Brain pericyte (primary cell): ENCODE measurements around the gene CELA3B.
"Not testable (repeated sequence)": the region's sequence is repeated elsewhere in the genome, so short reads cannot be mapped to it uniquely, and the experiment has no call there.

Experiments used
- DNase-seq: peaks from one replicate; pipeline ENCODE4 v3.0.0-alpha.2; 2012; ENCODE audit warnings: low read depth, low spot score

CELA3B gene

DNA sequence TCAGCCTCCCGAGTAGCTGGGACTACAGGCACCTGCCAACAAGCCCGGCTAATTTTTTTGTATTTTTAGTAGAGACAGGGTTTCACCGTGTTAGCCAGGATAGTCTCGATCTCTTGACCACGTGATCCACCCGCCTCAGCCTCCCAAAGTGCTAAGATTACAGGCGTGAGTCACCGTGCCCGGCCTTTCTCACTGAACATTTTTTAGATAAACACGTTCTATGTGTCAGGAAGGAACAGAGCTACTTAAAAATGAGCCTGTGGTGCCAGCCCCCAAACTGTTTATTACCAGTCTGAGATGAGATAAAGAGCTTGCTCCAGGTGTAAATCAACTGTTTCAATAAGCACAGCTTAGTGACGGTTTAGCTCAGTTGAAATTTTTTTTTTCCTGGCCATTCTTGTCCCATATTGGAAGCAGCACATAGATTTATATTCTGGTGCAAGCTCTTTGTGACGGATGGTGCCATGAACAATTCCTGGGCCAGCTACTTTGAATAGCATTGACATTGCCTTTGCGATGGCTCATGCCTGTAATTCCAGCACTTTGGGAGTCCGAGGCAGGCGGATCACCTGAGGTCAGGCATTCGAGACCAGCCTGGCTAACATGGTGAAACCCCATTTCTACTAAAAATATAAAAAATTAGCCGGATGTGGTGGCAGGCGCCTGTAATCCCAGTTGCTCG lies 33.7 kb upstream of the CELA3B start:
- not testable (repeated sequence) for DNase-seq

DNA sequence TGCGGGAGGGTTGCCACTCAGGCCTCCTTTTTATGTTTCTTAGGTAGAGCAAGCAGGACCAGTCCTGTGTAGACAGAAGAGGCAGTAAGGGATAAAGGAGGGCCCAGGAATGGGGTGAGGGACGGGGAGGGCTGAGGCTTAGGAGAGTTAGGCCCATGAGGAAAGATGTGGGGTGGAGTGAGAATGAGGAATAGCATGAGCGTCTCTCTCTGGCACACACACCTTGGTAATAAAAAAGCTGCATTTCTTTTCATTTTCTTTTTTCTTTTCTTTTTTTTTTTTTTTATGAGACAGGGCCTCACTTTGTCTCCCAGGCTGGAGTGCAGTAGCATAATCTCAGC lies 32.1 kb upstream of the CELA3B start:
- no peak for DNase-seq

DNA sequence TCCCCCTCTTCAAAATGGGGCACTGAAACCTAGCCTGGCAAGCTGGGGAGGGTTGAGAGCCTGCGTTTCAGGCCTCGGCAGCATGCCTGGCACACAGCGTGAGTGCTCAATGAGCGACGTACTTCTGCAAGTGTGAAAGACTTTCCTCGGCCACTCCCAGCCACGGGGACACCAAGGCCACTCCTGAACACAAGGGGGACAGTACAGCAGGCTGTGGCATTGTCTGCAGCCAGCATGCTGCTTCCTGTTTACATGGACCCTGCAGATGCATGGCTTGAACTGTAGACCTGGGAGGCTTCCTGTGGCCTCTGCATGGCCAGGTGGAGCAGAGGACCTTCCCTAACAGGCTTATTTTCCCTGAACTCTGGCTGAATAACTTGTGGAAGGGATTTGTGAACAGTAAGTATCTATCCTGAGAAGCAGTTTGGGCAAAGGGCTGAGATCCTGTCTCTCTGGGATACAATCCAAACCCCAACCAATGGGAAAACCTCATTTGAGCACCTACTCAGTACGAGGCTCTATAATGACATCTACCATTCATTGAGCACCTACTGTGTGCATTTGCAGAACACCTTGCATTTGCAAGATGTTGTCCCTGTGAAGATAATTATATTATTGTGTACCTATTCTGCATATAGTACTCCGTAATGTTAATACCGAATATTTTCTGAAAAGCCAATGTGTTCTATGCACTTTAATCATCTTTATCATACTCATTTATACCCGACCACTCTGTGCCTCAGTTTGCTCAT lies 29.8 kb upstream of the CELA3B start:
- no peak for DNase-seq

DNA sequence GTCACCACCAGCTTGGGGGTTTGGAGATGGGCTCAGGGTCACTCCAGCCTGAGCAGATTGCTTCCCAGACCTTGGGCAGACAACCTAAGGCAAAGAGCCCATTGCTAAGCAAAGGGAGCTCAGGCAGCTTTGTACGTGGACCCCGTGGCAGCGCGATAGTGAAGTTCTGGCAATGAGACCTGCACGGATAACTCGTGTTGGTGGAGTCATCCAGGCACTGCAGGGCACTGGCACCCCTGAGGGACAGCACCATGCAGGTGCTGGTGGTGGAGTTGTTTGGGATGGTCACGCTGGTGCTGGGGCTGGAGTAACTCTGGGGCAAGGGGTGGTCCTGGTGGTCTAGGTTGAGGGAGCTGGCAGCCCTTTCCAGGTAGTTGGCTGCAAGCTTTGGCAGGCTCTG lies 26.1 kb upstream of the CELA3B start:
- DNase-seq, result no peak

DNA sequence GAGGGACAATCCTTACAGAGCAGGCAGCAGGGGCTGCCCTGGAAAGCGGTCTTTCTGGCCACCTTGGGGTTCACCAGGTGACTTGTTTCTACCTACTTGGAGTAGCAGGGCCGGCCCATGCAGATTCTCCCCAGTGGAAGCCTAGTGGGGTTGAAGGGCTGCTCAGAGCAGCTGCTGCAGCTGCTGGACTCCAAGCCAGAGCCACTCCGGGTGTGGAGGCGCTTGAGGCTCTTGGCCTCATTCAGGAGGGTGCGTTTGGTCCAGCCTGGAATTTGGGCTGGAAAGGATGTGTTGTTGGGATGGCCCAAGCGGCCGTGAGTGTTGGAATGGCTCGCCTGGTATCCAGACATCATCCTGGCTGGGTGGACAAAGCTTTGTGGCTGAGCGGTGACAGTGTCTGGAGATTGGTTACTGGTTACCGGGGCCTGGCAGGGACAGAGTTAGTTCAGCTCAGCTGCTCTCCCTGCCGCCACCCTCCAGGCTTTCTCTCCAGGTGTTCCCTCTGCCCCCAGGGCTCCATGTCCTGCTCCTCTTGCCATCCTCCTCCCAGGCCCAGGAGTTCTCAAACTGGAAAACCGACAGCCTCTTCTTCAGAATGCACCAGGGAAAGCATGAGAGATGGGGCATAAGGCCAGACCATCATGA lies 25.5 kb upstream of the CELA3B start:
- no peak for DNase-seq

DNA sequence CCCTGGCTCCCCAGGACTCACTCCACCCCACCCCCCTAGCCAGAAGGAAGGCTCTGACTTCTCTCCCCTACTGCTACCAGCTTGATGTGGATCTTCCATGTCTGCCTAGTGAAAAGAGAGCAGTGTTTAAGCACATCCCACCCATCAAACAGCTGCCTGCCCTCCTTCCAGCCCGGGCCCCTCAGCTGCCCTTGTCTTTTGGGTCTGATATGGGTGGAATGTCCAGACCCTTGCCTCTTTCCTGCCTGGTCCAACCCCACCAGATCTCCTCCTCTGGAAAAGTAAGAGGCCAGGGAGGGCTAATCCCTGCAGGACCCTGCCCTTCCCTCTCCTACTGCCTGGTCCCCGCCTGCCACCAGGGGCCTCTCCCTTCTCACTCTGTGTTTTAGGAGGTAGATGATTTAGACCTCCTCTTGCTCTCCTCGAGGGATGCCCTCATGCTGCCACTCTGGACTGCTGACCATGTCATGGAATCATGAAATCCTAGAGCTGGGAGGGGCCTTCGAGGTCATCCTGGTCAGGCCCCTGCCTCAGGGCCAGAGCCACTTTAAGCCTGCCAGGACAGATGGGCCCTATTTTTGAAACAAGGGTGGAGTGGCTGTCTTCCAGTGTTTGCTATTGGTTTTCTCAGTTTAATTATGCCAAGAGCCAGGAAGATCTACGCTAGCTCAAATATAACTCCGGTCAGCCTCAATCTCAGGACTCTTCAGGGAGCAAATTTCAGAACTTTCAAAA lies 23.9 kb upstream of the CELA3B start:
- DNase-seq, result no peak

DNA sequence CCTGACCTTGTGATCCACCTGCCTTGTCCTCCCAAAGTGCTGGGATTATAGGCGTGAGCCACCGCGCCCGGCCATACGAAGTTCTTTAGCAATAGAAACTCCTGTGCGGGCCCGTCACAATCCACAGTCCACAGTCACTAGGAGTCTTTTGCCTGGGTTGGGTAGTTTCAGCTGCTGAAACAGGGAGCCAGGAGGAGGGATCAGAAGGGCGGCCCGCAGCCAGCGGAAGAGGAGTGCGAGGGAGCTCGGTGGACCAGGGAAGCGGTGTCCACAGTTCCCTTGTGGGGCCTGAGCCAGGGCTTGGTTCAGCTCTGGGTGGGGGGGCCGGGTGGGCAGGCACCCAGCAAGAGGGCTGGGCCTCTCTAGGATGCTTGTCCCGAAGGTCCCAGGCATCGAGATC lies 21.8 kb upstream of the CELA3B start:
- DNase-seq, result no peak

DNA sequence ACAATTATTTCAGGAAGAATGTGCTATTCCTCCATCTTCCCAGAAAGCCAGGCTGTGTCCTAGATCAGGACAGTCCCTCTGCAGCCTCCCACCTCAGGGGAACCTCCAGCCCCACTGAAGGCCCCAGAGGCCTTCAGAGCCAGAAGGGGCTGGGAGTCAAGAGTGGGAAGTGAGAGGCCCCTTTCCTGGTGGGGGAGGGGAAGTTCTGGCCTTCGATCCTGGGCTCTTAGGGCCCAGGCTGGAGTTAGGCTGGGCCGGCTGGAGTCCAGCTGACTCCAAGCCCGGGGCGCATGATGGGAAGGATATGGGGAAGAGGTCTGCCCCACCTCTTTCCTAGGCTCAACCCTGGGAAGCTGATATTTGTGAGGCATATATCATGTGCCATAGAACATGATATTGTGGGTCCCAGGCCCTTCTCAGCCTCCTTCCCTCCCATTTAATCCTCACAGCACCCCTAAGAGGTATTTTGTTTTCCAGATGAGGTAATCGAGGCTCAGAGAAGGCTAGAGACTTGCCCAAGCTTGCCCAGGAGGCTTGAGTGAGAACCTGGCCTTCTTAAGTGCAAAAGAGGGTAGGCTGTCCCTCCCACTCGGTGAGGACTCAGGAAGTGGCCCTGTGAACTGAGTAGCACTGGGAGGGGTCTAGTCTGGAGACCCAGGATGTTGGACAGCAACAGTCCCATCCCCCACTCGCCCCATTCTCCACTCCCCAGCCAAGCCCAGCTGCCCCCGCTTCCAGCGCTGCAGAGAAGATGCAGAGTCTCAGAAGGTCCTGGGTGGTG lies 21.1 kb upstream of the CELA3B start:
- DNase-seq, result no peak

DNA sequence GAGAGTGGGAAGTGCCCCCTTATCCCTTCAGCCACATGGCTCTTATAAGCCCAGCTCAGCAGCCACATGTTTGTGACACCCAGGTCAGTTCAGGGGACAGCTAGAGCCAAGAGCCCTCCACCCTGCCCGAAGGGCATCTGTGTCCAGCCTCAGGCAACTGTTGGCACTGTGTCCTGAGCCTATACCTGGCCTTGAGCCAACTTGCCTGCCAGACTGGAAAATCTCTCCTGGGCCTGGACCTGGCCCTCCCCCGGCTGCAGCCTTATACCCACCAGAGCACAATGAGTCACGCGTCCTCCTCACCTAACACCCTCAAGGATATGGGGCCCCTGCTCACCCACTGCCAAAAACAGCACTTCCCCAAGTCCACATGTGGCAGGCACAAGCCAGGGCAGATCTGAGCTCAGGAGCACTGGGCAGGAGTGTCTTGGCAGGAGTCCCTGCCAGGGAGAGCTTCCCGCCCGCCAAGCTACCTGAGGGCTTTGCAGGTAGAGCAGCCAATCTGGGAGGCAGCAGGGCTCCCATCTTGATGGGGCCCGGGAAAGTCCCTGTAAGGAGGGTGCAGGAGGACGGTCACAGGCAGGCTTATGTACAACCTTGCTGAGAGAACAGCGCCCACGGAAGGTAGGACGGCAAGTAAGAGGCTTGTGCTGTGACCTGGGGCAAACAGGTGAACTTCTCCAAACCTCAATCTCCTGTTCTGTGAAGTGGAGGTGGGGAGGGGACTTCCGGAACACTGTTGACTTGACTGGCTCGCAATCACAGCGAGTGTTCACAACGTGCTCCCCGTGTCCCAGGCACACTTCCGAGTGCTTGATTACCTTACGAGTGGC lies 19.9 kb upstream of the CELA3B start:
- DNase-seq, result no peak

DNA sequence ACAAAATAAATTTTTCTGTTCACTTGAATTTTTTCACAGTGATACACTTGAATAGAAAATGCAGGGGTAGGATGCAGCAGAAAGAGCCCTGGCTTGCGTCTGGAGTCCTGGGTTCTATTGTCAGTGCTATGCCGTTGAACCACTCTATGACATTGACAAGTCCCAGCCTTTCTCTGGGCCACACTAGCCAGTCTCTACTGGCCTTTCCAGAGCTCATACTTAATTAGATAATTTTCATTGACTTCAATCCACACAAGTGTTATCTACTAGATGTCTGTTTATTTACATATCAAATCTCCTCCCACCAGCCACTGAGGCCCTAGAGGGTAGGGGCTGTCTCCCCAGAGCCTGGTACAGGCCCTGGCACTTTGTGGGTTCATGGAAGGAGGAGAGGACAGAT lies 15.5 kb upstream of the CELA3B start:
- no peak for DNase-seq

DNA sequence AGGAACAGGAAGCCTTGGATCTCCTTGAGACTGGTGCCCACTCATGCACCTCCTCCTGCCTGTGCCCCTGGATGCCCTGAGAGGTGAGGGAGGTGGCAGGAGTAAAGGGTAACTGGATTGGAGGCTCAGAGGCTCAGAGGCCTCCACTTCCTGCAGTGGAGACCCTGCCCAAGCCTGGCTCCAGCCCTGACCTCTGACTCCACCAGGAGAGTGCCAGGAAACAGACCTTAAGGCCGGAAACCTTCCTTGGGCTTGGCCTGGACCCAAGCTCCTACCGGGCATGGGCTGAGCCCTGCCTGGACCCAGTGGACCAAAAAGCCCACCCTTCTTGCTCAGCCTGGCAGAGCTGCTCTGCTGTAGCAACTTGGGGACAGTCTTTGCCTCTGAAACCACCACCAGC lies 15.0 kb upstream of the CELA3B start:
- DNase-seq, result no peak

DNA sequence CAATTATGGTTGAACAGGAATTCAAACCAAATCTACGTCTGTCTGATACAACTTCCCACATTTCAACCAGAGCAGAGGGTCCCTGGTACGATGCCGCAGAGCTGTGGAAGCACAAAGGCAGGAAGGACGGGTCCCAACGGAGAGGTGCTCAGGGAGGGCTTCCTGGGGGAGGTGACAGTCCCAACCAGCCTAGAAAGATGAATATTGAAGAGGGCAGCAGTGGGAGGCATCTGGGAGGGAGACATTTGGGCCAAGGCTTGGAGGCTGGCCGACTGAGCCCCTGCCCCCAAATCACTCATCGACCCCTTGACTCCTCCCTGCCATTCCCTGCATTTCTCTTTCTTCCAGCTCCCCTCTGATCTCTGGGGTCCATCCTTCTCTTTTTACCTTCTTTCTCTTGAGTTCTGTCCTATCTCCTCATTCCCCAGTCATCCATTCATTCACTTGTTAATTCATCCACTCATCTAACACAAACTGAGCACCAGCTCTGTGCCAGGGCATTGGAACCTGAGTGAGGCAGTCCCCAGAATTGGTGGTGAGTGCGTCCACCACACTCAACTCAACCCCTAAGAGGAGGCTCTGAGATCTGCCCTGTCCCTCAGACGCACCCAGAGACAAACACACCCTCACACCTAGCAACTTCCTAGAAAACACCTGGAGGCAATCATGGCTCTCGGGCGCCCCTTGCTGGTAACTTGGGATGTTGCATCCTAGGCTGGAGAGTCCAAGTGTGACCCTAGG lies 13.2 kb upstream of the CELA3B start:
- no peak for DNase-seq

DNA sequence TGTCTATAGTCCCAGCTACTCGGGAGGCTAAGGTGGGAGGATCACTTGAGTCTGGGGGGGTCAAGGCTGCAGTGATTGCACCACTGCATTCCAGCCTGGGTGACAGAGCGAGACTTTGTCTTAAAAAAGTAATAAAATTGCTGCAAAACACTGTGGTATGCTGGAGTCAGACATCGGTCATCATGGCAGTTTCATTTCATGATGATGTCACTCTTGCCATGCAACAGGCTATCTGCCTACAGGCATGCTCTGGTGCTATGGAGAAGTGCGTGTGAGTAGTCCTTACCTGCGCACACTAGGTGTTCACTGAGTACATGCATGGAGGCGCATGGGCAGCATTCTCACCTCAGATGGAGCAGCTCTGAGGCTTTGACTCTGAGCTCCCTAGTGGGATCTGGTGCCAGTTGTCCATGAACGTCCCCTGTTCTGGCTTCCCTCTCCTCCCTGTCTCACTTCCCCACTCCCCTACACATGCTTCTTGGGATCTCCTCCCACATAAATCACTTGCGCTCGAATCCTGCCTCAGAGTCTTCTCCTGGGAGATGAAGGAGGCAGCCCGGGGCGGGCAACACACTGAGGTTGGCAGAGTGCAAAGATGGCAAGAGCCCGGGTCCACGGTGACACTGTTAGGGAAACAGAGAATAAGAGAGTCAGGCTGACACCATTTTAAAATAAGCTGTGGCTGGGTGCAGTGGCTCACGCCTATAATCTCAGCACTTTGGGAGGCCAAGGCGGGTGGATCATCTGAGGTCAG lies 10.4 kb upstream of the CELA3B start:
- DNase-seq, result no peak

DNA sequence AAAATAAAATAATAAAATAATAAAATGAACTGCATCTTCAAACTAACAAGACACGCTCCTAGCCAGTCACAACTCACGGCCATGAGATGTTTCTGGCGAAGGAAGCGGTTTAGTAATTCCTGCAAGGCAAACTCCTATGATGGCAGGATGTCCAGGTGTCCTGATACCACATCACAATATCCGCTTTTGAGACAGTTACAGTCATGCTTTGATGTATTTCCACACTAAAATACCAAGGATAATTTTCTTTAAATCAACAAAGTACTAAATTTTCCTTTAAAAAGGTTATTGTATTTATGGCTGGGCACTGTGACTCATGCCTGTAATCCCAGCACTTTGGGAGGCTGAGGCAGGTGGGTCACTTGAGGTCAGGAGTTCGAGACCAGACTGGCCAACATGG lies 9.6 kb upstream of the CELA3B start:
- DNase-seq, result not testable (repeated sequence)

DNA sequence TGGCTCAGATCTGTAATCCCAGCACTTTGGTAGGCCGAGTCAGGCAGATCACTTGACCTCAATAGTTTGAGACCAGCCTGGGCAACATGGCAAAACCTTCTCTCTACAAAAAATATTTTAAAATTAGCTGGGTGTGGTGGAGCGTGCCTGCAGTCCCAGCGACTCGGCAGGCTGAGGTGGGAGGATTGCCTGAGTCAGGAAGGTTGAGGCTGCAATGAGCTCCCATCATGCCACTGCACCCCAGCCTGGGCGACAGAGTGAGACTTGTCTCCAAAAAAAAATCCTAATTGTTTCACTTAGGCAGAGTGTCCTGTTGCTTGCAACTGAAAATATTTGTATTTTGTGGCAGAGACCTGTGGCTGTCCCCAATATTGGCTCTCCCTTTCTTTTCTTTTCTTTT lies 7.8 kb upstream of the CELA3B start:
- not testable (repeated sequence) for DNase-seq

DNA sequence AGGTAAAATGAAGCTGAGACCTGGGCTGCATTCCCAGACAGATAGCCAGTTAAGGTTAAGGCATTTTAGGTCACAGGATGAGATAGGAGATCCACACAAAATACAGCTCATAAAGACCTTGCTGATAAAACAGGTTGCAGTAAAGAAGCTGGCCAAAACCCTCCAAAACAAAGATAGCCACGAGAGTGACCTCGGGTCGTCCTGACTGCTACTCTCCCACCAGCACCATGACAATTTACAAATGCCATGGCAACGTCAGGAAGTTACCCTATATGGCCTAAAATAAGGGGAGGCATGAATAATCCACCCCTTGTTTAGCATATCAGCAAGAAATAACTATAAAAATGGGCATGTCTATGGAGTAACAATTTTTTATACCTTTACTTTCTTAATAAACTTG lies 6.3 kb upstream of the CELA3B start:
- not testable (repeated sequence) for DNase-seq

DNA sequence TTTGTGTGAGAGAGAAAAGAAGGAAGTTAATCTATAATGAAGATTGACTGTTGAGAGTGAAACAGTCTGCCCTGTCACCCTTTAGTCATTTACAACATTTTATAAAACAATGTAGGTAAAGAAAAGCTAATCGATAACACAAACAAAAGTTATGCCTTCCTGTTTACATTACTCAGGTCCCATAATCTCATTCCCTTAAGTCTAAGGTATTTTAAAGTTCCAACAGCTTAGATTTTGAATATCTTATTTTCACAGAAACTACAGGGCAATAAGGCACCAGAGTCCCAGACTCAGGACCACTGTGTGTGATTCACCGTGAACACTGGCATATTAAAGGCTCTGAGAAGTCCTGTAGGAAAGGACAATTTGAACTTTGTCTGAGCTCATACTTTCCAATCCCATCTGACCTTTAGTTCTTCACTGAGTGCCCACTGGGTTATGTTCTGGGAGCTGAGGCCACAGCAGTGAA lies 3.8 kb upstream of the CELA3B start:
- not testable (repeated sequence) for DNase-seq

DNA sequence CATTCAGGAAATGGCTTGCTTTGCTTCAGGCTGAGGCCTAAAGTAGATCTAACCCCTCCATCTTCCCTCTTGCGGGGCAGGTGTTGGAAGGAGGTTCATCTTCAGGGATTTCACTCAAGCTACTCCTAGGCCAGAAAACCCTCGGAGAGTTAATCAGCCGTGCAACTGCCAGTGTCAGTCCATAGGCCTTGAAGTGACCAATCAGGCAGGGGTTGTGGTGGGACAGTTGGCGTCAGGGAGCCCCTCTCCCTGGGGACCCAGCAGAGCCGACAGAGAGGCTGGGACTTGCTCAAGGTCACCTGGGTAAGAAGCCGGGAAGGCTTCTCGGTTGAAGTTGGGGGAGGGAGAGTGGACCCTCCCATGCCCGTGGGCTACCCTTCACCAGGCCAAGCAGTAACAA lies 2.9 kb upstream of the CELA3B start:
- DNase-seq, result not testable (repeated sequence)

DNA sequence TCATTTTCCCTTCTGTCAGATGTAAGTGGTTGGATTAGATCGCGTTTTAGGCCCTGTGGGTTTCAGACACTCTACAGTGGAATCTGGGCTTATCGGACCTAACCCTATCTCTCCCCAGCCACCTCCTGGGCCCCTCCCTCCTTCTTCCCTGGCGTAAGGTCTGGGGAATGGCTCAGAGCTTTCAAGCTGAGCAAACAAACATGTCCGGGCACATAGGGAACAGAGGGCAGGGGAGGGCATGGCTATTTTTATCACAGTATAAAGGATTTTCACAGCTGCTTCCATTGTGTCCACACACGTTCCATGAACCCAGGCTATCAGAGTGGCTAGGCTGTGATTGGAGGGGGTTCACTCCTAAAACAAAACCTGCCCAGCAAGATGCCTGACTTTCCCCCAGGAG lies 2.1 kb upstream of the CELA3B start:
- DNase-seq, result not testable (repeated sequence)
